Measurements from ENCODE around the gene KLHL26.

KLHL26 gene

GRCh38 chr19:18718846-18719458 is 82.1 kb downstream of the KLHL26 start:
- Histone ChIP-seq H3K36me3 (ENCODE audit: control insufficient read depth in 1 of 2, insufficient read depth in 2 of 2, low read length in 2 of 2) (no peaks in the 10 kb centered on the region), H3K27me3 (ENCODE audit: low read depth, low read length) (no peaks in the 10 kb centered on the region), H3K9me3 (ENCODE audit: control insufficient read depth in 1 of 2, low read length in 2 of 2) (no peaks in the 10 kb centered on the region), H3K27ac (ENCODE audit: low read length) (no peak overlapping the region), H3K4me3 (ENCODE audit: low read depth in 1 of 2, low read length in 2 of 2) (no peak overlapping the region), H3K4me1 (ENCODE audit: control insufficient read depth in 1 of 2, insufficient read depth in 2 of 2, low read length in 2 of 2) (no peaks in the 10 kb centered on the region)

- no peaks in the 10 kb centered on the region for H3K9me3 ChIP-seq (ENCODE audit: control insufficient read depth in 1 of 2, low read length in 2 of 2)
- no peaks in the 10 kb centered on the region for H3K27me3 ChIP-seq (ENCODE audit: low read depth, low read length)
- no peaks in the 10 kb centered on the region for H3K36me3 ChIP-seq (ENCODE audit: control insufficient read depth in 1 of 2, insufficient read depth in 2 of 2, low read length in 2 of 2)
- H3K4me3 ChIP-seq (ENCODE audit: low read depth in 1 of 2, low read length in 2 of 2): no peak overlapping the region
- no peaks in the 10 kb centered on the region for H3K4me1 ChIP-seq (ENCODE audit: control insufficient read depth in 1 of 2, insufficient read depth in 2 of 2, low read length in 2 of 2)
- no peak overlapping the region for H3K27ac ChIP-seq (ENCODE audit: low read length)
These were observed 82.7 kb downstream of the KLHL26 start for GRCh38 chr19:18719541-18719940.

All from muscle layer of duodenum (tissue), 2 donors.